ENCODE results near the gene SLC25A42.

GRCh38 chr19:19025861-19026260 lies 37.9 kb upstream of the SLC25A42 start:
- TF ChIP-seq CTCF (IDR thresholded peaks at IDR 0.05), result no peak
- TF ChIP-seq MAX (CRISPR knock-in tag; IDR thresholded peaks at IDR 0.05), result no peak
- no peak for TF ChIP-seq USF1 (CRISPR knock-in tag; IDR thresholded peaks at IDR 0.05)
- no peak for TF ChIP-seq OVOL2 (CRISPR knock-in tag; IDR thresholded peaks at IDR 0.05; ENCODE audit: borderline replicate concordance)
